GM23338 (cell line): ENCODE data around the gene TAOK2. TPM values are rescaled to one million over a fixed set of nuclear protein-coding genes. Genes with fewer than 3 reads are reported as not detected.
A peak's percentile ranks its signal among the peaks of the same experiment; 100 is the strongest.

Experiments used
- ATAC-seq: fragments of 200-7000 bp; cut with Tn5 transposase; 3 replicates; pipeline ENCODE4 v1.9.1; 2020
- DNase-seq: peaks from one replicate; pipeline ENCODE4 v3.0.0-alpha.2; 2015; ENCODE audit warnings: low spot score
- H2AFZ ChIP-seq: fragments of 200-600 bp; sonication (generic); 2 replicates; pipeline ENCODE4 v1.8.0; 2016; ENCODE audit warnings: antibody characterized with exemption, mild to moderate bottlenecking, moderate library complexity
- H3F3A ChIP-seq: fragments of 200-600 bp; sonication (generic); replicated peaks from 2 replicates; pipeline ENCODE4 v1.8.0; 2017; ENCODE audit warnings: antibody characterized with exemption, mixed run types, low read depth
- H3K27ac ChIP-seq: fragments of 200-600 bp; sonication (generic); 2 replicates; pipeline ENCODE4 v1.6.1; 2016; ENCODE audit warnings: low read depth
- H3K27me3 ChIP-seq: fragments of 200-600 bp; sonication (generic); 2 replicates; pipeline ENCODE4 v1.8.0; 2016; ENCODE audit warnings: mild to moderate bottlenecking, mixed run types, moderate library complexity; ENCODE audit not compliant: insufficient read depth
- H3K36me3 ChIP-seq: fragments of 200-600 bp; sonication (generic); 2 replicates; pipeline ENCODE4 v1.8.0; 2016; ENCODE audit warnings: mild to moderate bottlenecking; ENCODE audit not compliant: insufficient read depth
- H3K4me1 ChIP-seq: fragments of 200-600 bp; sonication (generic); 2 replicates; pipeline ENCODE4 v1.8.0; 2016; ENCODE audit warnings: mild to moderate bottlenecking, moderate library complexity; ENCODE audit not compliant: insufficient read depth
- H3K4me2 ChIP-seq: fragments of 200-600 bp; sonication (generic); 2 replicates; pipeline ENCODE4 v1.7.1; 2017; ENCODE audit warnings: mixed run types
- H3K4me3 ChIP-seq: fragments of 200-600 bp; sonication (generic); 2 replicates; pipeline ENCODE4 v1.6.1; 2016; ENCODE audit warnings: mixed run types
- H3K79me2 ChIP-seq: fragments of 200-600 bp; sonication (generic); replicated peaks from 2 replicates; pipeline ENCODE4 v1.8.0; 2017; ENCODE audit warnings: mild to moderate bottlenecking; ENCODE audit not compliant: insufficient read depth
- H3K9me2 ChIP-seq: fragments of 200-600 bp; sonication (generic); 2 replicates; pipeline ENCODE4 v1.8.0; 2017; ENCODE audit not compliant: insufficient read depth
- H4K20me1 ChIP-seq: fragments of 200-600 bp; sonication (generic); replicated peaks from 2 replicates; pipeline ENCODE4 v1.8.0; 2017; ENCODE audit warnings: mild to moderate bottlenecking; ENCODE audit not compliant: insufficient read depth
- H3K27ac Mint-ChIP-seq: 2 replicates; pipeline ENCODE4 v1.8.0; 2020; ENCODE audit warnings: inconsistent platforms, mild to moderate bottlenecking, moderate library complexity, mixed read lengths
- H3K27me3 Mint-ChIP-seq: 3 replicates; pipeline ENCODE4 v1.8.0; 2022; ENCODE audit warnings: low read depth, mild to moderate bottlenecking, moderate library complexity, mixed read lengths, inconsistent platforms; ENCODE audit not compliant: insufficient read depth, poor library complexity
- H3K36me3 Mint-ChIP-seq: 3 replicates; pipeline ENCODE4 v1.8.0; 2021; ENCODE audit warnings: low read depth, mild to moderate bottlenecking, inconsistent platforms, moderate library complexity, mixed read lengths
- H3K4me1 Mint-ChIP-seq: 3 replicates; pipeline ENCODE4 v1.8.0; 2020; ENCODE audit warnings: mild to moderate bottlenecking, inconsistent platforms, mixed read lengths
- H3K4me3 Mint-ChIP-seq: 3 replicates; pipeline ENCODE4 v1.8.0; 2021; ENCODE audit warnings: moderate library complexity, mild to moderate bottlenecking, inconsistent platforms, mixed read lengths
- H3K9me3 Mint-ChIP-seq: 3 replicates; pipeline ENCODE4 v1.8.0; 2020; ENCODE audit warnings: moderate library complexity, mild to moderate bottlenecking, inconsistent platforms, mixed read lengths
- CREB1 ChIP-seq: fragments of 250-450 bp; sonication (Bioruptor Pico); IDR thresholded peaks from 2 replicates; pipeline ENCODE4 v1.5.0; 2020; ENCODE audit warnings: low read depth, mild to moderate bottlenecking, moderate library complexity
- NANOG ChIP-seq: IDR thresholded peaks from 2 replicates; pipeline ENCODE4 v1.6.1; 2016; ENCODE audit warnings: antibody characterized with exemption, borderline replicate concordance
- POLR2AphosphoS5 ChIP-seq: IDR thresholded peaks from 2 replicates; pipeline ENCODE4 v1.6.1; 2016; ENCODE audit warnings: antibody characterized with exemption, low read depth
- STAT1 ChIP-seq: IDR thresholded peaks from one replicate; pipeline ENCODE4 v1.6.1; 2016; ENCODE audit warnings: antibody characterized with exemption; ENCODE audit not compliant: unreplicated experiment
- polyA plus RNA-seq: library from polyadenylated mRNA; unstranded; fragments of >200 nt; fragmentation: Nextera tagmentation; extraction: Ambion mirVana; gene quantifications from 2 replicates; pipeline ENCODE4 v1.2.1, GENCODE V29; 2016
- total RNA-seq: library from RNA; depleted of rRNA; stranded (reverse); fragments of >200 nt; shearing (Covaris generic); gene quantifications from 2 replicates; pipeline ENCODE4 v1.2.3, GENCODE V29; 2014
- TF ChIP-seq, protein P1 (sequence below), 2 experiments: fragments of 200-600 bp in 1 of 2; sonication (generic) in 1 of 2; conservative IDR thresholded peaks; 2 replicates each; pipeline versions ENCODE4 v1.5.1 to v1.6.1; 2016 to 2017; ENCODE audit warnings: antibody characterized with exemption in 2 of 2, low read depth in 2 of 2, mild to moderate bottlenecking in 2 of 2, moderate library complexity in 1 of 2
- TF ChIP-seq, protein P2 (sequence below): IDR thresholded peaks from one replicate; pipeline ENCODE4 v1.6.1; 2018; ENCODE audit warnings: antibody characterized with exemption; ENCODE audit not compliant: unreplicated experiment
- TF ChIP-seq, protein P3 (sequence below): fragments of 250-450 bp; sonication (Bioruptor Pico); IDR thresholded peaks from 2 replicates; pipeline ENCODE4 v1.5.0; 2020; ENCODE audit warnings: mild to moderate bottlenecking, moderate library complexity

Gene TAOK2
- total and polyA plus RNA-seq, 2 experiments from 2014 or later, result 8.8 to 45.2 TPM

- Histone ChIP-seq H3K9me2 (peaks cover 4% of the 10 kb centered on the region; the same call in 1 of the 2 replicates), H3K36me3 (peaks cover 14% of the 10 kb centered on the region), H3K79me2 (peaks cover 37% of the 10 kb centered on the region), H3F3A (peaks cover 23% of the 10 kb centered on the region; the same call in 1 of the 2 replicates), H4K20me1 (peaks cover 17% of the 10 kb centered on the region), H3K4me2 (no peak overlapping the region), H3K4me3 (no peak overlapping the region), H3K4me1 (peaks cover 27% of the 10 kb centered on the region), H3K27me3 (peaks cover 16% of the 10 kb centered on the region), H2AFZ (no peak overlapping the region), H3K27ac (no peak overlapping the region)
- peaks cover 21% of the 10 kb centered on the region for H3K9me3 Mint-ChIP-seq
- H3K27me3 Mint-ChIP-seq, result peaks cover 18% of the 10 kb centered on the region
- no peak for DNase-seq
- no peak for ATAC-seq
- H3K36me3 Mint-ChIP-seq, result peaks cover 41% of the 10 kb centered on the region
- H3K4me1 Mint-ChIP-seq, result peaks cover 29% of the 10 kb centered on the region
- TF ChIP-seq, protein P1, sequence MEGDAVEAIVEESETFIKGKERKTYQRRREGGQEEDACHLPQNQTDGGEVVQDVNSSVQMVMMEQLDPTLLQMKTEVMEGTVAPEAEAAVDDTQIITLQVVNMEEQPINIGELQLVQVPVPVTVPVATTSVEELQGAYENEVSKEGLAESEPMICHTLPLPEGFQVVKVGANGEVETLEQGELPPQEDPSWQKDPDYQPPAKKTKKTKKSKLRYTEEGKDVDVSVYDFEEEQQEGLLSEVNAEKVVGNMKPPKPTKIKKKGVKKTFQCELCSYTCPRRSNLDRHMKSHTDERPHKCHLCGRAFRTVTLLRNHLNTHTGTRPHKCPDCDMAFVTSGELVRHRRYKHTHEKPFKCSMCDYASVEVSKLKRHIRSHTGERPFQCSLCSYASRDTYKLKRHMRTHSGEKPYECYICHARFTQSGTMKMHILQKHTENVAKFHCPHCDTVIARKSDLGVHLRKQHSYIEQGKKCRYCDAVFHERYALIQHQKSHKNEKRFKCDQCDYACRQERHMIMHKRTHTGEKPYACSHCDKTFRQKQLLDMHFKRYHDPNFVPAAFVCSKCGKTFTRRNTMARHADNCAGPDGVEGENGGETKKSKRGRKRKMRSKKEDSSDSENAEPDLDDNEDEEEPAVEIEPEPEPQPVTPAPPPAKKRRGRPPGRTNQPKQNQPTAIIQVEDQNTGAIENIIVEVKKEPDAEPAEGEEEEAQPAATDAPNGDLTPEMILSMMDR (conservative IDR thresholded peaks at IDR 0.05; ENCODE audit: low read depth in 2 of 2), result no peak
- TF ChIP-seq, protein P2, sequence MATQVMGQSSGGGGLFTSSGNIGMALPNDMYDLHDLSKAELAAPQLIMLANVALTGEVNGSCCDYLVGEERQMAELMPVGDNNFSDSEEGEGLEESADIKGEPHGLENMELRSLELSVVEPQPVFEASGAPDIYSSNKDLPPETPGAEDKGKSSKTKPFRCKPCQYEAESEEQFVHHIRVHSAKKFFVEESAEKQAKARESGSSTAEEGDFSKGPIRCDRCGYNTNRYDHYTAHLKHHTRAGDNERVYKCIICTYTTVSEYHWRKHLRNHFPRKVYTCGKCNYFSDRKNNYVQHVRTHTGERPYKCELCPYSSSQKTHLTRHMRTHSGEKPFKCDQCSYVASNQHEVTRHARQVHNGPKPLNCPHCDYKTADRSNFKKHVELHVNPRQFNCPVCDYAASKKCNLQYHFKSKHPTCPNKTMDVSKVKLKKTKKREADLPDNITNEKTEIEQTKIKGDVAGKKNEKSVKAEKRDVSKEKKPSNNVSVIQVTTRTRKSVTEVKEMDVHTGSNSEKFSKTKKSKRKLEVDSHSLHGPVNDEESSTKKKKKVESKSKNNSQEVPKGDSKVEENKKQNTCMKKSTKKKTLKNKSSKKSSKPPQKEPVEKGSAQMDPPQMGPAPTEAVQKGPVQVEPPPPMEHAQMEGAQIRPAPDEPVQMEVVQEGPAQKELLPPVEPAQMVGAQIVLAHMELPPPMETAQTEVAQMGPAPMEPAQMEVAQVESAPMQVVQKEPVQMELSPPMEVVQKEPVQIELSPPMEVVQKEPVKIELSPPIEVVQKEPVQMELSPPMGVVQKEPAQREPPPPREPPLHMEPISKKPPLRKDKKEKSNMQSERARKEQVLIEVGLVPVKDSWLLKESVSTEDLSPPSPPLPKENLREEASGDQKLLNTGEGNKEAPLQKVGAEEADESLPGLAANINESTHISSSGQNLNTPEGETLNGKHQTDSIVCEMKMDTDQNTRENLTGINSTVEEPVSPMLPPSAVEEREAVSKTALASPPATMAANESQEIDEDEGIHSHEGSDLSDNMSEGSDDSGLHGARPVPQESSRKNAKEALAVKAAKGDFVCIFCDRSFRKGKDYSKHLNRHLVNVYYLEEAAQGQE, result no peak
- TF ChIP-seq STAT1, result no peak
- no peak for TF ChIP-seq CREB1 (CRISPR knock-in tag)
- TF ChIP-seq, protein P3, sequence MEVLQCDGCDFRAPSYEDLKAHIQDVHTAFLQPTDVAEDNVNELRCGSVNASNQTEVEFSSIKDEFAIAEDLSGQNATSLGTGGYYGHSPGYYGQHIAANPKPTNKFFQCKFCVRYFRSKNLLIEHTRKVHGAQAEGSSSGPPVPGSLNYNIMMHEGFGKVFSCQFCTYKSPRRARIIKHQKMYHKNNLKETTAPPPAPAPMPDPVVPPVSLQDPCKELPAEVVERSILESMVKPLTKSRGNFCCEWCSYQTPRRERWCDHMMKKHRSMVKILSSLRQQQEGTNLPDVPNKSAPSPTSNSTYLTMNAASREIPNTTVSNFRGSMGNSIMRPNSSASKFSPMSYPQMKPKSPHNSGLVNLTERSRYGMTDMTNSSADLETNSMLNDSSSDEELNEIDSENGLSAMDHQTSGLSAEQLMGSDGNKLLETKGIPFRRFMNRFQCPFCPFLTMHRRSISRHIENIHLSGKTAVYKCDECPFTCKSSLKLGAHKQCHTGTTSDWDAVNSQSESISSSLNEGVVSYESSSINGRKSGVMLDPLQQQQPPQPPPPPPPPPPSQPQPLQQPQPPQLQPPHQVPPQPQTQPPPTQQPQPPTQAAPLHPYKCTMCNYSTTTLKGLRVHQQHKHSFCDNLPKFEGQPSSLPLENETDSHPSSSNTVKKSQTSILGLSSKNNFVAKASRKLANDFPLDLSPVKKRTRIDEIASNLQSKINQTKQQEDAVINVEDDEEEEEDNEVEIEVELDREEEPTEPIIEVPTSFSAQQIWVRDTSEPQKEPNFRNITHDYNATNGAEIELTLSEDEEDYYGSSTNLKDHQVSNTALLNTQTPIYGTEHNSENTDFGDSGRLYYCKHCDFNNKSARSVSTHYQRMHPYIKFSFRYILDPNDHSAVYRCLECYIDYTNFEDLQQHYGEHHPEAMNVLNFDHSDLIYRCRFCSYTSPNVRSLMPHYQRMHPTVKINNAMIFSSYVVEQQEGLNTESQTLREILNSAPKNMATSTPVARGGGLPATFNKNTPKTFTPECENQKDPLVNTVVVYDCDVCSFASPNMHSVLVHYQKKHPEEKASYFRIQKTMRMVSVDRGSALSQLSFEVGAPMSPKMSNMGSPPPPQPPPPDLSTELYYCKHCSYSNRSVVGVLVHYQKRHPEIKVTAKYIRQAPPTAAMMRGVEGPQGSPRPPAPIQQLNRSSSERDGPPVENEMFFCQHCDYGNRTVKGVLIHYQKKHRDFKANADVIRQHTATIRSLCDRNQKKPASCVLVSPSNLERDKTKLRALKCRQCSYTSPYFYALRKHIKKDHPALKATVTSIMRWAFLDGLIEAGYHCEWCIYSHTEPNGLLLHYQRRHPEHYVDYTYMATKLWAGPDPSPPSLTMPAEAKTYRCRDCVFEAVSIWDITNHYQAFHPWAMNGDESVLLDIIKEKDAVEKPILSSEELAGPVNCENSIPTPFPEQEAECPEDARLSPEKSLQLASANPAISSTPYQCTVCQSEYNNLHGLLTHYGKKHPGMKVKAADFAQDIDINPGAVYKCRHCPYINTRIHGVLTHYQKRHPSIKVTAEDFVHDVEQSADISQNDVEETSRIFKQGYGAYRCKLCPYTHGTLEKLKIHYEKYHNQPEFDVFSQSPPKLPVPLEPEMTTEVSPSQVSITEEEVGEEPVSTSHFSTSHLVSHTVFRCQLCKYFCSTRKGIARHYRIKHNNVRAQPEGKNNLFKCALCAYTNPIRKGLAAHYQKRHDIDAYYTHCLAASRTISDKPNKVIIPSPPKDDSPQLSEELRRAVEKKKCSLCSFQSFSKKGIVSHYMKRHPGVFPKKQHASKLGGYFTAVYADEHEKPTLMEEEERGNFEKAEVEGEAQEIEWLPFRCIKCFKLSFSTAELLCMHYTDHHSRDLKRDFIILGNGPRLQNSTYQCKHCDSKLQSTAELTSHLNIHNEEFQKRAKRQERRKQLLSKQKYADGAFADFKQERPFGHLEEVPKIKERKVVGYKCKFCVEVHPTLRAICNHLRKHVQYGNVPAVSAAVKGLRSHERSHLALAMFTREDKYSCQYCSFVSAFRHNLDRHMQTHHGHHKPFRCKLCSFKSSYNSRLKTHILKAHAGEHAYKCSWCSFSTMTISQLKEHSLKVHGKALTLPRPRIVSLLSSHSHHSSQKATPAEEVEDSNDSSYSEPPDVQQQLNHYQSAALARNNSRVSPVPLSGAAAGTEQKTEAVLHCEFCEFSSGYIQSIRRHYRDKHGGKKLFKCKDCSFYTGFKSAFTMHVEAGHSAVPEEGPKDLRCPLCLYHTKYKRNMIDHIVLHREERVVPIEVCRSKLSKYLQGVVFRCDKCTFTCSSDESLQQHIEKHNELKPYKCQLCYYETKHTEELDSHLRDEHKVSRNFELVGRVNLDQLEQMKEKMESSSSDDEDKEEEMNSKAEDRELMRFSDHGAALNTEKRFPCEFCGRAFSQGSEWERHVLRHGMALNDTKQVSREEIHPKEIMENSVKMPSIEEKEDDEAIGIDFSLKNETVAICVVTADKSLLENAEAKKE (CRISPR knock-in tag), result no peak
- no peak for TF ChIP-seq NANOG
- no peak for TF ChIP-seq POLR2AphosphoS5
- peak overlapping the region; percentile 53; the same call in 1 of the 3 replicates for H3K4me3 Mint-ChIP-seq
- H3K27ac Mint-ChIP-seq, result no peak overlapping the region
Observed at GRCh38 chr16:29972992-29973383, 680 bp upstream of the TAOK2 start.
